ENCODE data around the gene USP46.

Gene USP46

GRCh38 chr4:52657292-52657617 is 1.8 kb downstream of the USP46 start:
- H3K36me3 ChIP-seq: peaks cover 0 to 7% (median 0%) of the 10 kb centered on the region in 3 donors
- no peaks in the 10 kb centered on the region for H3K9me3 ChIP-seq
- no peak for DNase-seq
- H3K4me3 ChIP-seq: peak overlapping the region in 1 of 2 donors; percentile 67
- intact Hi-C loops (cut with DNase I; ENCODE audit: low total_unique reads): loop anchor here (5.0 to 10.0 kb wide), 2 partner anchors 205 to 812 kb away; partner anchors contain the start of genes DCUN1D4 and RASL11B
- H3K4me1 ChIP-seq: peaks cover 0 to 32% (median 21%) of the 10 kb centered on the region in 4 donors
- TF ChIP-seq, protein P1, sequence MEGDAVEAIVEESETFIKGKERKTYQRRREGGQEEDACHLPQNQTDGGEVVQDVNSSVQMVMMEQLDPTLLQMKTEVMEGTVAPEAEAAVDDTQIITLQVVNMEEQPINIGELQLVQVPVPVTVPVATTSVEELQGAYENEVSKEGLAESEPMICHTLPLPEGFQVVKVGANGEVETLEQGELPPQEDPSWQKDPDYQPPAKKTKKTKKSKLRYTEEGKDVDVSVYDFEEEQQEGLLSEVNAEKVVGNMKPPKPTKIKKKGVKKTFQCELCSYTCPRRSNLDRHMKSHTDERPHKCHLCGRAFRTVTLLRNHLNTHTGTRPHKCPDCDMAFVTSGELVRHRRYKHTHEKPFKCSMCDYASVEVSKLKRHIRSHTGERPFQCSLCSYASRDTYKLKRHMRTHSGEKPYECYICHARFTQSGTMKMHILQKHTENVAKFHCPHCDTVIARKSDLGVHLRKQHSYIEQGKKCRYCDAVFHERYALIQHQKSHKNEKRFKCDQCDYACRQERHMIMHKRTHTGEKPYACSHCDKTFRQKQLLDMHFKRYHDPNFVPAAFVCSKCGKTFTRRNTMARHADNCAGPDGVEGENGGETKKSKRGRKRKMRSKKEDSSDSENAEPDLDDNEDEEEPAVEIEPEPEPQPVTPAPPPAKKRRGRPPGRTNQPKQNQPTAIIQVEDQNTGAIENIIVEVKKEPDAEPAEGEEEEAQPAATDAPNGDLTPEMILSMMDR (IDR thresholded peaks at IDR 0.05): no peak
- no peaks in the 10 kb centered on the region for H3K27me3 ChIP-seq
- peak overlapping the region; percentile 93 to 96 for H3K27ac ChIP-seq

- intact Hi-C loops (cut with DNase I; ENCODE audit: low total_unique reads): loop anchor here (5.0 to 10.0 kb wide), 2 partner anchors 207 to 811 kb away; partner anchors contain the start of genes DCUN1D4 and RASL11B
- Histone ChIP-seq H3K9me3 (no peaks in the 10 kb centered on the region), H3K27ac (no peak overlapping the region), H3K27me3 (no peaks in the 10 kb centered on the region), H3K4me3 (no peak overlapping the region), H3K4me1 (peaks cover 0 to 38% (median 22%) of the 10 kb centered on the region in 4 donors), H3K36me3 (no peaks in the 10 kb centered on the region)
- TF ChIP-seq, protein P1 (IDR thresholded peaks at IDR 0.05): no peak
- DNase-seq: no peak
Measured at GRCh38 chr4:52655506-52655905, 3.6 kb downstream of the USP46 start.

GRCh38 chr4:52651996-52652672 is 7.0 kb downstream of the USP46 start:
- Histone ChIP-seq H3K36me3 (no peaks in the 10 kb centered on the region), H3K4me3 (no peak overlapping the region), H3K4me1 (peaks cover 0 to 30% (median 10%) of the 10 kb centered on the region in 4 donors), H3K27me3 (no peaks in the 10 kb centered on the region), H3K9me3 (no peaks in the 10 kb centered on the region), H3K27ac (no peak overlapping the region)
- no peak for DNase-seq
- TF ChIP-seq, protein P1 (IDR thresholded peaks at IDR 0.05): no peak
- intact Hi-C loops (cut with DNase I; ENCODE audit: low total_unique reads): loop anchor here (10.0 kb wide), 1 partner anchor 807 kb away; the partner anchor contains the start of gene DCUN1D4

GRCh38 chr4:52648836-52649235 is 10.3 kb downstream of the USP46 start:
- TF ChIP-seq, protein P1 (IDR thresholded peaks at IDR 0.05): no peak
- DNase-seq: no peak
- no peaks in the 10 kb centered on the region for H3K9me3 ChIP-seq
- H3K27ac ChIP-seq: no peak overlapping the region
- no peaks in the 10 kb centered on the region for H3K27me3 ChIP-seq
- H3K4me1 ChIP-seq: peaks cover 0 to 42% (median 6%) of the 10 kb centered on the region in 4 donors
- no peak overlapping the region for H3K4me3 ChIP-seq
- no peaks in the 10 kb centered on the region for H3K36me3 ChIP-seq
- intact Hi-C loops (cut with DNase I; ENCODE audit: low total_unique reads): no loop called here

DNA sequence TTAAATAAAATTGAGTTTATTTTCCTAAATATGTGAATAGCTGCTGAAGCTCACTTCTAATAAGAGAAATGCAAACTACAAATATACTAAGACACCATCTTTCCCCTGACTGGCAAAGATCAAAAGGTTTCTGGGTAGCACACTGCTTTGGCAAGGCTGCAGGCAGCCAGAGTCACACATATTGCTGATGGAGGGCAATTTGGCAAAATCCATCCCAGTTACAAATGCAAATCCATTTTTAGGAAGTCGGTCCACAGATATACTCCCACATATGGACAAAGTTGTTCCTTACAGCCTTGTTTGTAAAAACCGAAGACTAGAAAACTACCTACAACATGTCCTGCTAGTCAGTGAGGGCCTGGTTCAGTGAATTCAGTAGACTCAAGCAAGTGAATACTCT is 12.4 kb downstream of the USP46 start:
- no peaks in the 10 kb centered on the region for H3K27me3 ChIP-seq
- H3K9me3 ChIP-seq: no peaks in the 10 kb centered on the region
- intact Hi-C loops (cut with DNase I; ENCODE audit: low total_unique reads): no loop called here
- TF ChIP-seq, protein P1 (IDR thresholded peaks at IDR 0.05): no peak
- no peak overlapping the region for H3K4me3 ChIP-seq
- DNase-seq: no peak
- no peak overlapping the region for H3K27ac ChIP-seq
- H3K36me3 ChIP-seq: no peaks in the 10 kb centered on the region
- H3K4me1 ChIP-seq: peaks cover 0 to 56% (median 16%) of the 10 kb centered on the region in 4 donors
